ENCODE measurements around the gene LBHD1. TPM values are rescaled to one million over a fixed set of nuclear protein-coding genes. Genes with fewer than 3 reads are reported as not detected.
"Not testable (repeated sequence)": the region's sequence is repeated elsewhere in the genome, so short reads cannot be mapped to it uniquely, and the experiment has no call there.

LBHD1 gene
- total RNA-seq (2014; rRNA removed; shearing (Covaris generic)) = 3.7 and 5.1 TPM in 2 replicates

DNA sequence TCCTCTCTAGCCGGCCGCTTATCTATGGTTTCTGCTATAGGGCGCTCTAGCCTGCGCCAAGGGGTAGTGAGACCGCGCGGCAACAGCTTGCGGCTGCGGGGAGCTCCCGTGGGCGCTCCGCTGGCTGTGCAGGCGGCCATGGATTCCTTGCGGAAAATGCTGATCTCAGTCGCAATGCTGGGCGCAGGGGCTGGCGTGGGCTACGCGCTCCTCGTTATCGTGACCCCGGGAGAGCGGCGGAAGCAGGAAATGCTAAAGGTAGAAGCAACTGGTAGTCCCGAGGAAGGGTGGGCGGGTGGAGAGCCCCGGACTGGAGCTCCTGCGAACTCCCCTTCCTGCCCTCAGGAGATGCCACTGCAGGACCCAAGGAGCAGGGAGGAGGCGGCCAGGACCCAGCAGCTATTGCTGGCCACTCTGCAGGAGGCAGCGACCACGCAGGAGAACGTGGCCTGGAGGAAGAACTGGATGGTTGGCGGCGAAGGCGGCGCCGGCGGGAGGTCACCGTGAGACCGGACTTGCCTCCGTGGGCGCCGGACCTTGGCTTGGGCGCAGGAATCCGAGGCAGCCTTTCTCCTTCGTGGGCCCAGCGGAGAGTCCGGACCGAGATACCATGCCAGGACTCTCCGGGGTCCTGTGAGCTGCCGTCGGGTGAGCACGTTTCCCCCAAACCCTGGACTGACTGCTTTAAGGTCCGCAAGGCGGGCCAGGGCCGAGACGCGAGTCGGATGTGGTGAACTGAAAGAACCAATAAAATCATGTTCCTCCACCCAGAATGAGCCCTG is at the start of gene LBHD1, which contains the start of gene UQCC3:
Gene LBHD1 (minus strand): TSS at position 660 of the 782 bp plus-strand sequence. CDS start 2,236 bp downstream, outside the sequence.
Gene UQCC3 (plus strand): TSS at position 66 of the 782 bp plus-strand sequence. CDS start 73 bp downstream, at position 139.
- peak; percentile 89 for DNase-seq (ENCODE audit: low spot score)

DNA sequence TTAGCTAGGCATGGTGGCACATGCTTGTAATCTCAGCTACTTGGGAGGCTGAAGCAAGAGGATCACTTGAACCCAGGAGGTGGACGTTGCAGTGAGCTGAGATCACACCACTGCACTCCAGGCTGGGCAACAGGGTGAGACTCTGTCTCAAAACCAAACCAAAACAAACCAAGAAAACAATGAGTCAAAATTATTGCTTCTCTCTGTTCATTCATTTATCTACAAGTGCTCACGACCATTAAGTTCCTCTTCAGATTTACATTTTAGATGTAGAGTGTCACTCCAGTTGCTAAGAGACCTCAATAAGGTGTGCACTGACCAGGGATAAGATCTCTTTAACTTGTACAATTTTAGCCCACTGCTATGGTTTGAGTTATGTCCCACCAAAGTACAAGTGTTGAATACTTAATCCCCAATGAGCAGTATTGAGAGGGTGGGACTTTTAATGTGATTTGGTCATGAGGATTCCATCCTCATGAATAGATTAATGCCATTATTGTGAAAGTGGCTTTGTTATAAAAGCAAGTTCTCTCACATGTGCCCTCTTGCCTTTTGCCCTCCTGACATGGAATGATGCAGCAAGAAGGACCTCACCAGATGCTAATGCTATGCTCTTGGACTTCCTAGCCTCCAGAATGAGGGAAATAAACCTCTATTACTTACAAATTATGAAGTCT is 47.4 kb upstream of the LBHD1 start:
- no peak for DNase-seq (ENCODE audit: low spot score)

DNA sequence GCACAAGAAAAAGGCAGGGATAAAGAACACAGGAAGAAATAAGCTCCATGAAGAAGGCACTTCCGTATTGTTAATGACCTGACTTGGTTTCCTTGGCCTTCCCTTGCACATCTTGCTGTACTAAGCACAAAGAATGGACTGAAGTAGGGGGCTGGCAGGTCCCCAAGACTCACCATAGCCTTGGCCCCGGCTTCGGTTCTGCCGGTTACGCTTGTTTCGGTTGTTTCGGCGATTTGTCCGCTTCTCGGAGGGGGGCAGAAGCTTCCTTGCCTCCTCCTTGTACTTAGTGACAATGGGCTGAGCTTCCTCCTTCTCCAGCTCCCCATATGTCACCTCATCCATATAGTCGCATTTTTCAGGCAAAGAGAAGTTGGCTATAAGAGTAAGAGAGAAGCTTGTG is 44.7 kb upstream of the LBHD1 start:
- no peak for DNase-seq (ENCODE audit: low spot score)

DNA sequence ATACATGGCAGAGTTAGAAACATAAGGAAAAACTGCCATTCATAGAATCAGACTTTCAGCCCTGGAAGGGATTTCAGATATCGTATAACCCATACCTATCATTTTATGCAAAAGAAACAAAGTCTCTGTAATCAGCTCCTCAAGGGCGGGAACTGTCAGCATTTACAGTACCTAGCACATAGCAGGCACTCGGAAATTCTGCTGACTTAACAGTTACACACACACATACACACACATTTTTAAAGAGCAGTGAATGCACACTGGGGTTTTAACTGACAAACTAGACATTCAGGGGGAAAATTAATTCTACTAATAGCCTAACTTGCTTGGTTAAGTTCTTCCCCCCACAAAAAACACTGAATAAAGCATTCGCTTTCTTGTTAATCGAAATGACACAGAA is 44.1 kb upstream of the LBHD1 start:
- DNase-seq (ENCODE audit: low spot score) = no peak

DNA sequence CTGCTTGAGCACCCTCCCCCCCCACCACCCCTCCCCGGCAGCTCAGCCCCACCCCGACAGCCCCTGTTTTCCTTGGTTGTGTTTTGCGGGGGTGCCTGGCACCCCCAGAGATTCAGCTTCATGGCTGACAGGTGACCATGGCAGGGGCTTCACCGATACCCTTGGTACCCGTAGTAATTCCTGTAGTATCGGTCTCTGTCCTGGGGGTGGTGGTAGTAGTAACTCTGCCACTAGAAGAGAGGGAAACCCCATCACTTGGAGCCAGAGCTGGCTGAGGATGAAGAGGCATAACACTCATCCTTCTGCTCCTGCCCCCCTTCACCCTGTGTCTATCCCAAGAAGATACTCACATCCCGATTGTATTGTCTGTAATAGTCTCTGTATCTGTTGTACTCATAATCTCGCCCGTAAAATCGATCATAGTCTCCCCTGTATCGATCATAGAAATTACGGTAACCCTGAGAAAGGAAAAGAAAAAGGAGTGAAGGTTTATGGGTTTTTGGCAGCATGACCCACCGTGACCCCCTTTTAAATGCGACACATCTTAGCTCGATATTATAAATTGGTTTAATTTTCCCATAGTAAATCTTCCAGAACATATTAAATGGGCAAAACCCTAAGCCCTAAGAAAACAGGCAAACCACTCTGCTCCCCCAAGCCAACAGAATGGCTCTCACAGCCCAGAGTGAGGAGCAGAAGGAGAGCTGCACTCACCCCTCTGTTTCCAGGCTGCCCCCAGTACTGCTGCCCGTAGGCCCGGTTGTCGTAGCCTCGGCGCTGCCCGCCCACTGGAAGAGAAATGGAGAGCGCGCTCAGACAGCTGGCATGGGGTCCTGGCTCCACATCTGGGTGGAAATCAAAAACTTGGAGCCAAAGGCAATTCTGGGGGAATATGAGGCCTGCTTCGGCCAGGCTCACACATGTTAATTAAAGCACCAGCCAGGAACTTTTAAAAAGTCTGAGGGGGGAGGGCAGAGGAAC is 43.4 kb upstream of the LBHD1 start:
- DNase-seq (ENCODE audit: low spot score) = no peak

DNA sequence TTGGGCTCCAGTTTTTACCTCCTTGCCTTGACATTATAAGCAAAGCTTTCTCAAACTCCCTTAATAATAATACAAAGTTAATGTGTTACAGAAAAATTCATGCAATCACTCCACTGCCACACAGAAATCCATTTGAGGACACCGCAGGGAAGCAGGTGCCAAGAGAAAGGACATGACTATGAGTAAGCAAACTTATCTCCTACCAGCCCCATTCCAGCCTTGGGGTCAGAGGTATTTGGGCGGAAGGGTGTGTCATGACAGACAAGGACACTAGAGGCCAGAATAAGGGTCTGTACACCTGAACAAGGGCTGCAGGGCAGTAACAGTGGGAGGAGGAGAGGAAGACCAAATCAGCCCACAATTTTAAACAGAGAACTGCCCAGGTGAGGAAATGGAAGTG is 41.3 kb upstream of the LBHD1 start:
- no peak for DNase-seq (ENCODE audit: low spot score)

DNA sequence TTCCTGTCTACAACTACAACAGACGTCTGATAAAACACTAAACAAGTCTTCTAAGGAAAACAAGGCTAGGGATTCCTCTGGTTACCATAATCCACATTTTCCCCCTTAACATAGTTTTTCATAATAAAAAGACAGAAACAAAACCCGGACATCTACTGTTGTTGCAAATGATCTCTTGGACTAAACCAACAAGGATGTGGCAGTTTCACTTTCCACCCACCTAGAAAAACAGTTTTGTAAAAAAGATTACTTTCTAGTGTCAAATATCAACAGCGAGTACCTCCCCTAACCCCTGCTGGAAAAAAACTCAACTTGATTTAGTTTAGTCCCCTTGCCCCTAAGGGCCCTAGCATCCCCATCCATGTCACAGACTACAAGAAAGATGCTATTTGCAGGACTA is 40.8 kb upstream of the LBHD1 start:
- DNase-seq (ENCODE audit: low spot score) = no peak

DNA sequence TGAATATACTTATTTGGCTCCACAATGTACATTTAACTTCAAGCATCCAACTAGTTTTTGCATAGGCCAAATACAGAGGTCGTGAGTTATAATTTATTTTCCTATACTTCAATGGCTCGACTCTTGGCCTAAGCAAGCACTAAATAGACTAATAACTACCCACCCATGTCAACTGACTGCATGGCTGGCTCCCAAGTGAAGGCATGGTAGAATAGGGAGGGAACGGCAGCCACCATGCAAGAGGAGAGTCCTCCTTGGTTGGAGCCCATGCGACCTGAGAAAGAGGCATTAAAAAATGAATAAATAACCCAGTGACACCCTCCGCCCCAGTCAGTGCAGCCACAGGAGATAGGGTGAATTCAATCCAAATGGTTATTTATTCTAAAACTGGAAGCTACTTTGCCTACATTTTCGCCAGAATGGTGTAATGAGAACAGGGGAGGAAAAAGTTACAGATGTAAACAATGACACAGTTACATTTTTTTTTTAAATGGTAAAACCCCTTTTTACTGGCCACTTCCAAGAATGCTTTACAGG is 40.3 kb upstream of the LBHD1 start:
- no peak for DNase-seq (ENCODE audit: low spot score)

DNA sequence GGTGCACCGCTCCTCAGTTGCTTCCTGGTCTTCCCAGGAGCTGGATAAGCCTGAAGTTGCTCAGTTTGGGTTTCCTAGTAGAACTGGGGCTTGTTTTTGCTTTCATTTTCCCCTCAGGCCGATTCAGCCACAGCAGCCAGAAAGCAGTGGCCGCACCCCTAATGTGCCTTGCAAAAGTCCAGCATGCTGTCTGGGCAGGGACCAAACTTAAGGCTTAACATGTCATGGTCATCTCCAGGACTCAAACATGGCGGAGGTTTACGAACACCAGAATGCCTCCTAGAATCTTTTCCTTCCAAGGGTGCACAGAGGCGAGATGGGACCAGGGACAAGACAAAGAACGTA is 37.9 kb upstream of the LBHD1 start:
- DNase-seq (ENCODE audit: low spot score) = no peak

DNA sequence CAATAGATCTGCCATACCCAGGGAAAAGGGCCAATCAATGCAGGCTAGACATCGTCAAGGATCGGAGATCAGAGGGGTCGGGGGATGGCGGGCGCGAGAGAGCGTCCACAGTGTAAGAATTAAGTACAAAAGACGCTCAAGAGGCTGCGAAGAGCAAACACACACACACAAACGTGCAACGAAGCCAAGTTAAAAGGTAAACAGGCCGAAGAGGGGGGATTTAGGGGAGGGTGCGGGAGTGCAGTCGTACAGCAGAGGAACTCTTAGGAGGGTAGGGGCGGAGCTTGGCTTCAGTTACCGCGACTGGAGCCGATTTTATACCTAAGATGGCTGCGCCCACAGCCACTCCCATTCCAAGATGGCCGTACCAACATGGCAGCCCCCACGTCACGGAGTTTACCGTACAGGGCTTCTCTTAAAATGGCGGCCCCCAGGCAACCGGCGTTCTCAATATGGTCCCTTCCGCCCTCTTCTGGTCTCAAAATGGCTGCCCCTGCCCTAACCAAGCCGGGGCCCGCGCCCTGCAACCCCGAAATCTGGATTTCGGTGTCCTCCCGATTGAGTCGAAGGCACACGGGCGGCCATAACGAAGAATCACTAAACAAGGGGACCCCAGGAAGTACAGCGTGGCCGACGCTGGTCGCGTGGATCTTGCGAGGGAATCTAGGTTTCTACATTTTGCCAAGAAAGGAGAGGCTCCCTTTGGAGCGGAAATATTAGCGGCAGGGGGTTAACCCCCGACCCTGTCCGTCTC is 37.4 kb upstream of the LBHD1 start:
- DNase-seq (ENCODE audit: low spot score) = peak; percentile 97

DNA sequence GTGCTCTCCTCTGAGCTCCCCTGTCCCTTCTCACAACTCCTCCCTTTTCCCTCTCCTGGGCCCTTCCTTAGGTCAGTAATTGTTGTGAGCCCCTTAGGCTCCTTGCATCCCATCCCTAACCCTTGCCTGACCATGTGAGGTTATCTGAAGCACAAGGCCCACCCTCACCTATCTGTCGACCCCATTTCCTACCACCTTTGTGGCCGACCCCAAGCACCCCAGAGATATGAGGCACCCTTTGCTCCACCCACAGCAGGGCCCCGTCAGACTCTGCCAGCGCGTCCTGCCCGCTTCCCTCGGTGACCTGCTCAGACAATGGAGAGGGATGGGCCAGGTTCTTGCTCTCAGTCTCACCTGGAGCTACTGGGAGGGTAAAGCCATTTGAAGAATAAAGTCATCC is 36.7 kb upstream of the LBHD1 start:
- no peak for DNase-seq (ENCODE audit: low spot score)

DNA sequence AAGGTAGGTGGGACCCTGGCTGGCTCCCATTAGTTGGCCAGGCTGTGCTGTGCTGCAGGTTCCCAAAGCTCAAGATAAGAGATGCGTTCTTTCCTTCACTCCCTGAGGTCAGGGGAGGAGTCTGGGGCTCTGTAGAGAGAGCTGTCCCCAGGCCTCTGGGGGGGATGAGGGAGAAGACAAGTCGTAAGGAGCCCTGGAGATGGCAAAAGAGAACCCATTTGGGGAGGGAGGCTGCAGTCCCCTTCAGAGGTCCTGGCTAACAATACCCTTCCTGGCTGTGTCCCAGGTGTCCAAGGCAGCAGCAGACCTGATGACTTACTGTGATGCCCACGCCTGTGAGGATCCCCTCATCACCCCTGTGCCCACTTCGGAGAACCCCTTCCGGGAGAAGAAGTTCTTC is 36.3 kb upstream of the LBHD1 start:
- DNase-seq (ENCODE audit: low spot score) = no peak

DNA sequence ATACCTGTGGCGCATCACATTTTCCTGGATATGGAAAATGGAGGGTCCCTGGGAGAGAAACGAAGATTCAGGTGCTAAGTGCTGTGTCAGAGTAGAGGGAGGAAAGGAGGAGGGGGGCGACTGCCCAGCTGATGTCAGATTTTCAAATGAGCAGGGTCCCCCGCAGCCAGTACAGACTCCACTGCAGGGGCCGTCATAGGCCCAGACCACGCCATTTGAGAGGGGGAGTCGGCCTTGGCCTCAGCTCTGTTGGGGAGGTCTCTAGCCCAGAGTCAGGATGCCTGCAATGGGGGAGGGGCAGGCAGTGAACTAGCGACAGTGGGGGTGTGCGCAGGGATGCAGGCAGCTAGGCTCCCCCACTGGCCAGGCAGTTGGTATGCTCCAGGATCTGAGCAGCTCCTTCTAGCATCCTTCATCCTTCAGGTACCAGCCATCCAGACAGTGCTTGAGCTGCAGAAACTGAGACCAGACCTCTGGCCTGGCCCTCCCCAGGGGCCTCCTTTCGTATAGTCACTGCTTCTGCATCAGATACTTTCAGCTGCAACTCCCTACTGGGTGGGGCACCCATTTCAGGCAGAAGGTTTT is 35.3 kb upstream of the LBHD1 start, which contains the start of the genes BSCL2 and GNG3:
Gene BSCL2 (minus strand): TSS at position 148 of the 585 bp plus-strand sequence. CDS start 229 bp downstream, outside the sequence.
Gene GNG3 (plus strand): TSS at position 400 of the 585 bp plus-strand sequence. CDS start 620 bp downstream, outside the sequence.
- DNase-seq (ENCODE audit: low spot score) = no peak

DNA sequence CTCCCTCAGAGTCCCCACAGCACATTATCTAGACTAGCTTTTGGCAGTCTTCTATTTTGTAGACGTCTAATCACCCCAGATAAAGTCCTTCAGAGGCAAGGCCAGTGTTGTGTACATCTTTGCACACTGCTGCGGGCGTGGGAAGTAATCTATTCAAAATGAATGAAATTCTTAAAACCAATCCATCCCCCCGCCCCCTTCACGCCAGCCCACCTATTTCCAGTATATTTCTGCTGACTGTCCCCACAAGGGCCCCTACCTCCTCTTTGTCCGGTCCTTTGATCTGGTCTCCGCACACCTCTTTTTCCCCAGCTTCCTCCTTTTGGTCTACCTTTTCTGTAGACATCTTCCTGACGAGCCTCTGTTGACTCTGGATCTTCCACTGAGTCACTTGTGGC is 34.8 kb upstream of the LBHD1 start:
- no peak for DNase-seq (ENCODE audit: low spot score)

DNA sequence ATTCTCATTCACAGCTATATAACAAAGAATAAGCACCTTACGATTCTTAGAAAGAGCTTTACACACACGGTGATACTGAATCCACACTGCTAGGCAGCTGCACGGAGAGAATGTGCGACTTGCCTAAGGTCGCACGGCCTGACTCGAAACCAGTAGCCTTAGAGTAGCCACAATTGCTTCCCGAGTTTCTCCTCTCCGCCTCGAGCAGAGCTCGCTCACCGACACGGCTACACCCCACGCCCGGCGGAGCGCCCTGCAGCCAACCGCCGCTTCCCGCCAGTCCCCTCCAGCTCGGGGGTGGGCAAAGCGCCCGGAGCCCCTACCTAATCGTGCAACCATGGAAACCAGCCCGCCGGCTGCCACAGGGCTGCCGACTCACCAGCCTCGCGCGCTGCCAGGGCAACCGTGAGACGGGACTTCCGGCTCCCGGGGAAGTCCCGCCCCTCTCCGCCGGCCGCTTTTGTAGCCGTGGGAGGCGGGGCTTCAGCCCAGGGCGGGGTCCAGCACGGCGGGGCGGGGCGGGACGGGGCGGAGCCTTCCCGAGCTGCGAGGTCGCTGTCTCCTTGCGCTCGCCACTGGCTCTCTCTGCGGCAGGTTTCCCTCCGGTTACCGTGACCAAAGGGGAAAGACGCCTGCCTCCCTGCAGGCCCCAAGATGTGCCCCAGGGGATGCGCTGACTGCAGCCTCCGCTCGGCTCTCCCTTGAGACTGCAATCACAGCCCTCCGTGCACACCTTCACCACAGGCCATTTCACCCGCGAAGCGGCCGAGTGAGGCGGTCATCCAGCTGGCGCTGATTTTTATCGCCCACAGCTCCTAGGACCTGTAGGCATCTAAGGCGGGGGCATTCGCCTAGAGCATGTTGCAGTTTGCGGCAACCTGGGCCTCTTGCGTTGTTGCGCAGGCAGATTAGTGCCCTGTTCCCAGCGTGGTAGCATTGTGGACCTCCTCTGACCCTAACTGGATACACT is 34.1 kb upstream of the LBHD1 start:
- DNase-seq (ENCODE audit: low spot score) = peak; percentile 86

DNA sequence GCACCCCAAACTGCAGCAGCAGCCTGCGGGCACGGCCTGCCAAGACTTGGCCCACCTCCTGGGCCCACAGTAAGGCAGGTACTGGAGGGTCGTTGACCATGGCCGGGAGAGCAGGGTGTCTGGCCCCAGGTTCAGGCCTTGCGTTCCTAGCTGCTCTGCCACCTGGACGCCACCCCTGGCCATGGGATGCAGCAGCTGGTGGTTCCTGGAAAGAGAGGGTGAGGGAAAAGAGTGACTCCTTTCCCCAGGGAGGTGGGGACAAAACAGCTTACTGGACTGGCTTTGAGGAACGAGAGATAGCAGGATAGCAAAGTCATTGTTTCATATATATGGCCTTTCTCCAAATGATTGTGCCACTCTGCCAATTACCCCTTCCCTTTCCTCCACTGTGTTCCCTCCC is 33.3 kb upstream of the LBHD1 start:
- DNase-seq (ENCODE audit: low spot score) = peak; percentile 28

DNA sequence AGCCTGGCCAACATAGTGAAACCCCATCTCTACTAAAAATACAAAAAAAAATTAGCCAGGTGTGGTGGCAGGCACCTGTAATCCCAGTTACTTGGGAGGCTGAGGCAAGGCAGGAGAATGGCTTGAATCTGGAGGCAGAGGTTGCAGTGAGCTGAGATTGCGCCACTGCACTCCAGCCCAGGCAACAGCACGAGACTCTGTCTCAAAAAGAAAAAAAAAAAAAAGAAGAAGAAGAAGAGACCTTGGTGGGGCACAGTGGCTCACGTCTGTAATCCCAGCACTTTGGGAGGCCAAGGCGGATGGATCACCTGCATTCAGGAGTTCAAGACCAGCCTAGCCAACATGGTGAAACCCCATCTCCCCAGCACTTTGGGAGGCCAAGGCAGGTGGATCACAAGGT is 31.9 kb upstream of the LBHD1 start:
- not testable (repeated sequence) for DNase-seq (ENCODE audit: low spot score)

DNA sequence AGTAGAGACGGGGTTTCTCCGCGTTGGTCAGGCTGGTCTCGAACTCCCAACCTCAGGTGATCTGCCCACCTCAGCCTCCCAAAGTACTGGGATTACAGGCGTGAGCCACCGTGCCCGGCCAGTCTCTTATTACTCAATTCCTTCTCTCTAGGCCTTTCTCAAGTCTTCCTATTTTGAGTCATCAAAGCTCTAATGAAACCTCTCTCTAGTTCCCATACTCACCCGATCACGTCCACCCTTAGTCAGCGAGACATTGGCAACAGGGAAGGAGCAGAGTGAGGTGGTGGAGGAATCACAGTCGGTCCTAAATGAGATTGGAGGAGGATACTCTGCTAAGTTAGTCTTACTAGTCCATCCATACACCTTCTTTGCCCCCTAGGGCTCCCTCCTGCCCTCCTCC is 30.2 kb upstream of the LBHD1 start:
- no peak for DNase-seq (ENCODE audit: low spot score)

Measured in H4 (cell line).